NT2/D1 (cell line): ENCODE measurements around the gene FNBP1L.

Source experiments
- DNase-seq: peaks from one replicate; pipeline ENCODE4 v3.0.0-alpha.2; 2011; ENCODE audit warnings: low read depth, low spot score
- H3K27me3 ChIP-seq: 2 replicates; pipeline ENCODE4 v1.6.0; 2011; ENCODE audit warnings: mild to moderate bottlenecking; ENCODE audit not compliant: insufficient read length, insufficient read depth
- H3K36me3 ChIP-seq: 2 replicates; pipeline ENCODE4 v1.6.1; 2011; ENCODE audit warnings: mild to moderate bottlenecking, low read length, mixed read lengths; ENCODE audit not compliant: insufficient read depth, insufficient read length
- H3K4me1 ChIP-seq: 2 replicates; pipeline ENCODE4 v1.5.1; 2011; ENCODE audit not compliant: insufficient read depth, insufficient read length
- H3K4me3 ChIP-seq: 2 replicates; pipeline ENCODE4 v1.5.1; 2011; ENCODE audit warnings: low read depth; ENCODE audit not compliant: insufficient read length
- H3K9ac ChIP-seq: 2 replicates; pipeline ENCODE4 v1.6.0; 2011; ENCODE audit warnings: low read depth; ENCODE audit not compliant: insufficient read length
- H3K9me3 ChIP-seq: 2 replicates; pipeline ENCODE4 v1.5.1; 2011; ENCODE audit warnings: mild to moderate bottlenecking, low read length; ENCODE audit not compliant: insufficient read depth
- SUZ12 ChIP-seq: IDR thresholded peaks from 2 replicates; pipeline ENCODE4 v1.6.1; 2011; ENCODE audit not compliant: insufficient read length, insufficient read depth; ENCODE audit errors: extremely low read depth
- YY1 ChIP-seq: IDR thresholded peaks from 2 replicates; pipeline ENCODE4 v1.6.1; 2011; ENCODE audit not compliant: insufficient read length, insufficient read depth
- ZNF274 ChIP-seq: IDR thresholded peaks from 2 replicates; pipeline ENCODE4 v1.6.1; 2011; ENCODE audit warnings: mild to moderate bottlenecking, low read depth, low read length

FNBP1L gene

GRCh38 chr1:93559695-93560094 is 111.8 kb downstream of the FNBP1L start:
- TF ChIP-seq YY1, result no peak
- no peak for TF ChIP-seq ZNF274
- no peak for TF ChIP-seq SUZ12

GRCh38 chr1:93565496-93566206 is 117.7 kb downstream of the FNBP1L start:
- DNase-seq, result no peak
- no peak overlapping the region for H3K4me3 ChIP-seq
- H3K9ac ChIP-seq, result no peak overlapping the region
- peaks cover 76% of the 10 kb centered on the region for H3K36me3 ChIP-seq
- H3K27me3 ChIP-seq, result no peaks in the 10 kb centered on the region
- no peaks in the 10 kb centered on the region for H3K9me3 ChIP-seq
- TF ChIP-seq SUZ12 (no peak), YY1 (no peak), ZNF274 (no peak)
- peaks cover 4% of the 10 kb centered on the region for H3K4me1 ChIP-seq

More at GRCh38 chr1:93559695-93560094, 111.8 kb downstream of the FNBP1L start:
- Histone ChIP-seq H3K4me3 (no peak overlapping the region), H3K9me3 (no peaks in the 10 kb centered on the region), H3K9ac (no peak overlapping the region), H3K27me3 (no peaks in the 10 kb centered on the region), H3K36me3 (peaks cover 42% of the 10 kb centered on the region), H3K4me1 (no peaks in the 10 kb centered on the region)
- no peak for DNase-seq

GRCh38 chr1:93566227-93566626 is 118.3 kb downstream of the FNBP1L start:
- no peak for DNase-seq
- Histone ChIP-seq H3K9me3 (no peaks in the 10 kb centered on the region), H3K4me1 (peaks cover 4% of the 10 kb centered on the region), H3K9ac (no peak overlapping the region), H3K27me3 (no peaks in the 10 kb centered on the region), H3K36me3 (peaks cover 74% of the 10 kb centered on the region), H3K4me3 (no peak overlapping the region)
- TF ChIP-seq ZNF274 (no peak), SUZ12 (no peak), YY1 (no peak)

- Histone ChIP-seq H3K4me1 (peaks cover 4% of the 10 kb centered on the region), H3K27me3 (no peaks in the 10 kb centered on the region), H3K9me3 (no peaks in the 10 kb centered on the region), H3K9ac (no peak overlapping the region), H3K36me3 (peaks cover 75% of the 10 kb centered on the region), H3K4me3 (no peak overlapping the region)
- no peak for TF ChIP-seq SUZ12
- TF ChIP-seq YY1, result no peak
- no peak for TF ChIP-seq ZNF274
- no peak for DNase-seq
These were observed 119.5 kb downstream of the FNBP1L start for GRCh38 chr1:93567255-93567918.

- H3K36me3 ChIP-seq, result peaks cover 82% of the 10 kb centered on the region
- no peaks in the 10 kb centered on the region for H3K9me3 ChIP-seq
- peaks cover 8% of the 10 kb centered on the region for H3K4me1 ChIP-seq
- no peaks in the 10 kb centered on the region for H3K27me3 ChIP-seq
- H3K4me3 ChIP-seq, result no peak overlapping the region
- DNase-seq, result no peak
- no peak overlapping the region for H3K9ac ChIP-seq
- TF ChIP-seq ZNF274, result no peak
- no peak for TF ChIP-seq SUZ12
- TF ChIP-seq YY1, result no peak
These were observed 121.6 kb downstream of the FNBP1L start for GRCh38 chr1:93569489-93569888.

- H3K9ac ChIP-seq, result no peak overlapping the region
- H3K36me3 ChIP-seq, result peaks cover 82% of the 10 kb centered on the region
- DNase-seq, result no peak
- no peaks in the 10 kb centered on the region for H3K27me3 ChIP-seq
- TF ChIP-seq SUZ12 (no peak), ZNF274 (no peak), YY1 (no peak)
- H3K4me1 ChIP-seq, result peaks cover 12% of the 10 kb centered on the region
- no peak overlapping the region for H3K4me3 ChIP-seq
- H3K9me3 ChIP-seq, result no peaks in the 10 kb centered on the region
These were observed 123.8 kb downstream of the FNBP1L start for GRCh38 chr1:93571623-93572310.

- no peak for TF ChIP-seq SUZ12
- no peak for TF ChIP-seq YY1
- no peak for TF ChIP-seq ZNF274
- H3K9ac ChIP-seq, result no peak overlapping the region
- peaks cover 8% of the 10 kb centered on the region for H3K4me1 ChIP-seq
- H3K27me3 ChIP-seq, result no peaks in the 10 kb centered on the region
- DNase-seq, result no peak
- H3K9me3 ChIP-seq, result no peaks in the 10 kb centered on the region
- H3K4me3 ChIP-seq, result no peak overlapping the region
- peaks cover 93% of the 10 kb centered on the region for H3K36me3 ChIP-seq
These were observed 126.1 kb downstream of the FNBP1L start for GRCh38 chr1:93573940-93574469.
